CMK (cell line): Measurements from ENCODE around the gene DGKB.

Experiments
- DNase-seq: peaks from one replicate; pipeline ENCODE4 v3.0.0-alpha.2; 2010; ENCODE audit warnings: low read depth

The DGKB gene

GRCh38 chr7:14821757-14822480 lies 80.6 kb downstream of the DGKB start:
- DNase-seq, result no peak

GRCh38 chr7:14818871-14819270 lies 83.7 kb downstream of the DGKB start:
- no peak for DNase-seq

GRCh38 chr7:14817829-14818614 lies 84.5 kb downstream of the DGKB start:
- DNase-seq, result no peak

GRCh38 chr7:14807507-14807906 lies 95.0 kb downstream of the DGKB start:
- DNase-seq, result no peak

- DNase-seq, result no peak
These were observed 95.7 kb downstream of the DGKB start for GRCh38 chr7:14806891-14807290.

- DNase-seq, result no peak
These were observed 97.3 kb downstream of the DGKB start for GRCh38 chr7:14805105-14805719.

- DNase-seq, result no peak
These were observed 101.9 kb downstream of the DGKB start for GRCh38 chr7:14800664-14801063.

- DNase-seq, result no peak
These were observed 109.4 kb downstream of the DGKB start for GRCh38 chr7:14793151-14793550.

GRCh38 chr7:14787551-14787950 lies 115.0 kb downstream of the DGKB start:
- DNase-seq, result no peak

GRCh38 chr7:14786314-14786895 lies 116.1 kb downstream of the DGKB start:
- DNase-seq, result no peak

GRCh38 chr7:14777806-14778205 lies 124.7 kb downstream of the DGKB start:
- no peak for DNase-seq

GRCh38 chr7:14776266-14776665 lies 126.3 kb downstream of the DGKB start:
- DNase-seq, result no peak

GRCh38 chr7:14773729-14774271 lies 128.8 kb downstream of the DGKB start:
- DNase-seq, result no peak

- no peak for DNase-seq
These were observed 131.9 kb downstream of the DGKB start for GRCh38 chr7:14770614-14771013.

- DNase-seq, result no peak
These were observed 133.3 kb downstream of the DGKB start for GRCh38 chr7:14769261-14769660.

- DNase-seq, result no peak
These were observed 134.7 kb downstream of the DGKB start for GRCh38 chr7:14767716-14768425.

GRCh38 chr7:14766747-14767146 lies 135.8 kb downstream of the DGKB start:
- DNase-seq, result no peak

GRCh38 chr7:14765731-14766130 lies 136.8 kb downstream of the DGKB start:
- no peak for DNase-seq

GRCh38 chr7:14762561-14762960 lies 140.0 kb downstream of the DGKB start:
- DNase-seq, result no peak

- no peak for DNase-seq
These were observed 140.8 kb downstream of the DGKB start for GRCh38 chr7:14761510-14762296.
